Fibroblast of lung (primary cell): ENCODE results near the gene TWNK. TPM values are rescaled to one million over a fixed set of nuclear protein-coding genes. Genes with fewer than 3 reads are reported as not detected.
A peak's percentile ranks its signal among the peaks of the same experiment; 100 is the strongest.

Experiments
- DNase-seq, 2 donors: peaks; one replicate each; pipeline versions ENCODE4 v3.0.0 to v3.0.0-alpha.2; 2010; ENCODE audit warnings: low read depth in 2 of 2
- H2AFZ ChIP-seq: 2 replicates; pipeline ENCODE4 v1.5.1; 2012; ENCODE audit warnings: low read length, control low read depth, inconsistent platforms
- H3K27ac ChIP-seq: 2 replicates; pipeline ENCODE4 v1.5.1; 2011; ENCODE audit warnings: low read length, control low read depth; ENCODE audit not compliant: insufficient read depth
- H3K27me3 ChIP-seq: 2 replicates; pipeline ENCODE4 v1.5.1; 2011; ENCODE audit warnings: mild to moderate bottlenecking, low read length; ENCODE audit not compliant: control insufficient read depth, insufficient read depth
- H3K36me3 ChIP-seq: 2 replicates; pipeline ENCODE4 v1.5.1; 2011; ENCODE audit warnings: low read length; ENCODE audit not compliant: control insufficient read depth, insufficient read depth
- H3K4me1 ChIP-seq: 2 replicates; pipeline ENCODE4 v1.5.1; 2011; ENCODE audit warnings: low read length; ENCODE audit not compliant: control insufficient read depth, insufficient read depth; ENCODE audit errors: extremely low read depth
- H3K4me2 ChIP-seq: 2 replicates; pipeline ENCODE4 v1.5.1; 2011; ENCODE audit warnings: low read length, control low read depth; ENCODE audit not compliant: insufficient read depth; ENCODE audit errors: extremely low read depth
- H3K4me3 ChIP-seq, 4 experiments: fragments of 200-600 bp in 1 of 4; sonication (generic) in 1 of 4; replicated peaks in 1 of 4; 2 replicates each; pipeline ENCODE4 v1.5.1; 2011 to 2016; ENCODE audit warnings: low read length in 4 of 4, low read depth in 3 of 4, mild to moderate bottlenecking in 3 of 4, control low read depth in 2 of 4, inconsistent platforms in 1 of 4, mixed read lengths in 1 of 4; ENCODE audit not compliant: insufficient read depth in 1 of 4; ENCODE audit errors: control extremely low read depth in 1 of 4
- H3K79me2 ChIP-seq: 2 replicates; pipeline ENCODE4 v1.5.1; 2012; ENCODE audit warnings: mild to moderate bottlenecking, low read length, inconsistent platforms; ENCODE audit not compliant: control insufficient read depth, insufficient read depth
- H3K9ac ChIP-seq: 2 replicates; pipeline ENCODE4 v1.5.1; 2011; ENCODE audit warnings: mild to moderate bottlenecking, low read length, control low read depth; ENCODE audit not compliant: insufficient read depth
- H3K9me3 ChIP-seq: 2 replicates; pipeline ENCODE4 v1.5.1; 2012; ENCODE audit warnings: low read depth, low read length; ENCODE audit not compliant: control insufficient read depth, insufficient read depth
- H4K20me1 ChIP-seq: 2 replicates; pipeline ENCODE4 v1.5.1; 2011; ENCODE audit warnings: low read length; ENCODE audit not compliant: control insufficient read depth, insufficient read depth; ENCODE audit errors: extremely low read depth
- CTCF ChIP-seq, 2 donors: IDR thresholded peaks in 1 of 2; conservative IDR thresholded peaks in 1 of 2; 1 replicate in 1 of 2; 2 replicates in 1 of 2; pipeline ENCODE4 v1.5.1; 2011 to 2012; ENCODE audit warnings: low read length in 2 of 2, control low read depth in 1 of 2, inconsistent platforms in 1 of 2, low read depth in 1 of 2, mild to moderate bottlenecking in 1 of 2
- EZH2 ChIP-seq: IDR thresholded peaks from 2 replicates; pipeline ENCODE4 v1.5.1; 2012; ENCODE audit warnings: low read length, control low read depth, mild to moderate bottlenecking; ENCODE audit errors: missing control alignments
- polyA plus RNA-seq, 2 donors: library from polyadenylated mRNA; depleted of rRNA in 1 of 2; stranded (reverse) in 1 of 2; unstranded in 1 of 2; fragments of >200 nt; gene quantifications; 2 replicates each; pipeline ENCODE4 v1.2.1, GENCODE V29; 2011 to 2012; ENCODE audit warnings: missing spikeins in 1 of 2
- total RNA-seq: library from RNA; depleted of rRNA; stranded (reverse); fragments of >200 nt; gene quantifications from 2 replicates; pipeline ENCODE4 v1.2.1, GENCODE V29; 2014

The TWNK gene
- total and polyA plus RNA-seq, 2 donors (not counting 1 experiment from before 2014, with no cell fraction given): 3.8 to 6.1 TPM

GRCh38 chr10:101008823-101009423 lies 21.6 kb downstream of the TWNK start:
- Histone ChIP-seq H3K4me3 (no peak overlapping the region), H3K9me3 (no peaks in the 10 kb centered on the region), H3K36me3 (peaks cover 25% of the 10 kb centered on the region), H3K4me2 (no peak overlapping the region), H3K27ac (no peak overlapping the region), H3K4me1 (peaks cover 22% of the 10 kb centered on the region), H3K9ac (no peak overlapping the region), H2AFZ (no peak overlapping the region), H3K27me3 (no peaks in the 10 kb centered on the region), H3K79me2 (peaks cover 12% of the 10 kb centered on the region), H4K20me1 (no peaks in the 10 kb centered on the region)
- no peak for DNase-seq
- TF ChIP-seq EZH2 (no peak), CTCF (conservative IDR thresholded peaks at IDR 0.05 in 1 of 2, IDR thresholded peaks at IDR 0.05 in 1 of 2; ENCODE audit: low read depth in 1 of 2, low read length in 2 of 2) (no peak)

- no peaks in the 10 kb centered on the region for H3K9me3 ChIP-seq
- no peak overlapping the region for H3K4me2 ChIP-seq
- H3K27me3 ChIP-seq: no peaks in the 10 kb centered on the region
- peaks cover 32% of the 10 kb centered on the region for H3K4me1 ChIP-seq
- DNase-seq: no peak
- no peak overlapping the region for H2AFZ ChIP-seq
- H3K9ac ChIP-seq: no peak overlapping the region
- H3K27ac ChIP-seq: no peak overlapping the region
- no peak overlapping the region for H3K4me3 ChIP-seq
- H4K20me1 ChIP-seq: no peaks in the 10 kb centered on the region
- no peak for TF ChIP-seq CTCF (conservative IDR thresholded peaks at IDR 0.05 in 1 of 2, IDR thresholded peaks at IDR 0.05 in 1 of 2; ENCODE audit: low read depth in 1 of 2, low read length in 2 of 2)
- no peak for TF ChIP-seq EZH2
- H3K36me3 ChIP-seq: peaks cover 20% of the 10 kb centered on the region
- H3K79me2 ChIP-seq: peaks cover 2% of the 10 kb centered on the region
Observed at GRCh38 chr10:101010329-101010728, 23.0 kb downstream of the TWNK start.

- no peak overlapping the region for H3K27ac ChIP-seq
- no peak overlapping the region for H3K9ac ChIP-seq
- H3K4me1 ChIP-seq: peaks cover 32% of the 10 kb centered on the region
Observed at GRCh38 chr10:101011517-101012423, 24.4 kb downstream of the TWNK start.

More at GRCh38 chr10:101011517-101012423, 24.4 kb downstream of the TWNK start:
- Histone ChIP-seq H4K20me1 (no peaks in the 10 kb centered on the region), H3K79me2 (no peaks in the 10 kb centered on the region), H2AFZ (no peak overlapping the region), H3K9me3 (no peaks in the 10 kb centered on the region), H3K4me3 (no peak overlapping the region), H3K27me3 (no peaks in the 10 kb centered on the region), H3K4me2 (no peak overlapping the region), H3K36me3 (peaks cover 9% of the 10 kb centered on the region)
- TF ChIP-seq EZH2 (no peak), CTCF (conservative IDR thresholded peaks at IDR 0.05 in 1 of 2, IDR thresholded peaks at IDR 0.05 in 1 of 2; ENCODE audit: low read depth in 1 of 2, low read length in 2 of 2) (peak; percentile 40 to 52)
- no peak for DNase-seq
